Activated T-cell treated with anti-CD3 and anti-CD28 coated beads for 1 hour (primary cell): Measurements from ENCODE around the gene UNC13D.
A peak's percentile ranks its signal among the peaks of the same experiment; 100 is the strongest.
"Not testable (repeated sequence)": the region's sequence is repeated elsewhere in the genome, so short reads cannot be mapped to it uniquely, and the experiment has no call there.

ENCODE experiments used
- DNase-seq: peaks from one replicate; pipeline ENCODE4 v3.0.0-alpha.2; 2020; ENCODE audit warnings: low read depth

Gene UNC13D

GRCh38 chr17:75799402-75799801, 44.8 kb downstream of the UNC13D start:
- DNase-seq, result no peak

DNA sequence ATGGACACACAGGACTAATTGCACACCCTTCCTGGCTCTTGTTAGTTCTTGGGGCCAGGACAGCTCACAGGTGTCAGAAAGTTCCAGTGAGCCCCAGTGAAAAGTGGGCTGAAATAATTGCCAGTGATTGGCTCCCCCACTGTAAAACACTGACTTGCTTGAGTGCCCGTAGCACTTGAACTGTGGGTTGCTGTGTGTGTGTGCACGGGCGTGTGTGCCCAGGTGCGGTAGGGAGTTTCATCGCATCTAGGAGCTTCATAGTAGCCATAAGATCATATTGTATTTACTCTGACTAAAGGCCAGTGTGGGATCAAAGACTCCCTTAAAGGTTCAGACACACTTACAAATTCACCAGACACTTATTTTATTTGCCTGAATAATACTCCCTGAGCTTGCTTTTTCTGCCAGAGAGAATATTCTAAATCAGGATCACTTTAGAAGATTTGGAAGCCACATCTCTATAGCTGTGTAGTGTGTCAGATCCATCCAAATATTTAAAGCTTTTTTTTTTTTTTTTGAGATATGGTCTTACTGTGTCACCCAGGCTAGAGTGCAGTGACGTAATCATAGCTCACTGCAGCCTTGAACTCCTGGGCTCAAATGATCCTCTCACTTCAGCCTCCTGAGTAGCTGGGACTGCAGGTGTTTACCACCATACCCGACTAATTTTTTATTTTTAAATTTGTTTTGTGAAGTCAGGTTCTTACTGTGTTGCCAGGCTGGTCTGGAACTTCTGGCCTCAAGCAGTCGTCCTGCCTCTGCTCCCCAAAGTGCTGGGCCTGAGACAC, 48.2 kb downstream of the UNC13D start:
- no peak for DNase-seq

DNA sequence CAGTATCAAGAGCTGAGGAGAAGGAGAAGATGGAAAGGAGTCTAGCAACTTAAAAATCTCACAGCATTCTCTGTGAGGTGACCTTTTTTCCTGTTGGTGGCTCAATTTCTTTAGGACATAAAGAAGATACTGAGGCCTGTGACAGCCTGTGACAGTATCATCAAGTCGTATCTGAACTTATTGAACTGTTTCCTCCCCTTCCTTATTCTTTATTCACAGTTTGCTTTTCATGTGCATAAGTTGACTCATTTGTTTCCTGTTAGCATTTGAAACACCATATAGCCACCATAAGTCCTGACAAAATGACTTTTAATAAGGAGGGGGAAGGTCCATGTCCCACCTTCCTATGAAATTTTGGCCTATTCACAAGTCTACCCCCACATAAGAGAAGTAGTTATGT, 50.7 kb downstream of the UNC13D start:
- DNase-seq, result no peak

- no peak for DNase-seq
These were observed 53.0 kb downstream of the UNC13D start for GRCh38 chr17:75791254-75791653.

DNA sequence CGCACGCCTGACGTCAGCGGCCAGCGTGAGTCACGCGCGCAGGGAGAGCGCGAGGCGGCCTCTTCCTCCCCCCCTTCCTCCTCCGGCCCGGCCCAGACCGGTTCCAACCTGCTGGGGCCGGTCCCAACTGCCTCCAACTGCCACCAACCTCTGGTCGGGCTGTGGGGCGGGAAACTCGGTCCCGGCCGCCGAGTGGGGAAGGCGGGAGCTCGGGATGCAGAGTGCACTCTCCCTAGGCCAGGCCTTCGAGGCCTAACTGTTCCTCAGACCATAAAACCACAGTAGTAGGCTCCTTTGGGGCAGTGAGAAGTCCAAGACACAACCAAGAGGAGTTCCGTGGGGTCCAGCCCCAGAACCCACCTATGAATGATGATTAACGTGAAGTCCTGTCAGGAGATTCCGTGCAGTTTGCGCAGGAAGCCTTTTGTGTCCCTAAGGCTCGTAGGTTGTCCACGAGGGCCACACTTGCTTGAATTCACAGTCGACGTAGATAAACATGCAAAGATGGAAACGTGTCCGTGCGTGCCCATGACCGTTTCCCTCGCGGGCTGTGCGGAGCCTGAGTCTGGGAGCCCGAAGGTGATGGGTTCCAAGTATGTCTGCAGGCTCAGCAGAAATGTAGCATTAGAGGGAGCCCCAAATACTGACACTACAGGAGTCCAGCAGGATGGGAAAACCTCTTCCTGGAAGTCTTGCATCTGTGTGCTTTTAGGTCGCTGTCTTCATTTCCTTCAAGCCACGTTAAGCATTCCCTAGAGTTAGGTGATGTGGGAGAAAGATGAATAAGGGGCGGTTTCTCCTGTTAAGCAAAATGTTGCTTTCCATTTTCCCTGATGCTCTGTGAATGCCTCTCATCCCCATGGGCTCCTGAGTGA, 59.0 kb downstream of the UNC13D start:
- DNase-seq, result peak; percentile 79

DNA sequence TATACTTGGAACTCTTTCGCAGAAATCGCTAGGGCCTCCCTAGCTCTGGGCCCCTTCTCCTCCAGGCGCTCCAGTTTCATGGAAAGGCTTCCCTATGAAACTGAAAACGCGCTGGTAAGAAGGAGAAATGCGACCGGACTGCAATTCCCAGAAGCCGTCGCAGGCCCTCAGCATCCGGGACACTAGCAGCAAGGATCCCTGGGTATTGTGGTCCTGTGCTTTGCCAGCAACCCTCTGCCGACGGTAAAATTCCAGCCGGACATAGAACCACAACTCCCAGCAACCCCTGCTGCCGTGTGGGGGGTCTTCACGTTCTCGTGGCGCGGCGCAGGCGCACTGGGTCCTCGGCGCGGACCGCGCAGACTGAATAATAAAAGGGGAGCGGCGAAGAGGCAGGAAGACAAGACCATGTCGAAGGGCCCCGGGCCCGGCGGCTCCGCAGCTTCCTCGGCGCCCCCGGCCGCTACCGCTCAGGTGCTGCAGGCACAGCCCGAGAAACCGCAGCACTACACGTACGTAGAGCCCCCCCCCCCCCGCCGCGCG, 59.7 kb downstream of the UNC13D start, which contains the start of gene UNK:
Gene UNK, plus strand, starts transcription at position 334 of the 543 bp plus-strand sequence. Its CDS starts 75 bp downstream, at position 409.
- peak; percentile 91 for DNase-seq

DNA sequence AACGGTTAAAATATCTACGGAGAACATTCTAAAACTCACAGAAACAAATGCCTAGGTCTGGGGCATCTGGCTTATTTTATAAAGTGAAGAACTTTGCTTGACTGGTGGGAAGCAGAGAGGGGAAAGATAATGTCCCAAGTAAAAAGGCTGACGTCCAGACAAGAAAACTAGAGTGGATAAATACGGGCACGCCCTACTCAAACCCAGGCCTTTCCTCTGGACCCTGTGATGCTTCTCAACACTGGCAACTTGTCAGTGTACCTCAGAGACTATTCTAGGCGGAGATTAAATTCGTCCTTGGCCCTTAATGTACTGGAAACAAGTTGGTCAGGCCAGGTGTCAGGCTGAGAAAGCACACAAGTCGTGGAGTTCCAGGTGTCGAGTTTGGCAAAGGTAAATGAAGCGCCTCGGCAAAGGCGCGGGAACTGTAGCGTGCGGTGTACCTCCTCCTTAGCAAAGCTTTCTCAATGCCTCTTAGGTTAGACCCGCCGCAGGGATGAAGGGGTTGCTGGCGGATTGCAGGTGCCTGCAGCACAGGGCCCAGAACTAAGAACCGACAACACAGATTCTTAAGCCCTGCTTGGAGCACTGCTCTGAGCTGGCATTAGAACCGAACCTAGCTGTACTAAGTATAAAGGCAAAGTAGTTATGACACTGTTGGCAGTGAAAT, 60.3 kb downstream of the UNC13D start:
- DNase-seq, result no peak

GRCh38 chr17:75783069-75783783, 61.0 kb downstream of the UNC13D start:
- DNase-seq, result no peak

GRCh38 chr17:75779987-75780889, 64.0 kb downstream of the UNC13D start:
- no peak for DNase-seq

DNA sequence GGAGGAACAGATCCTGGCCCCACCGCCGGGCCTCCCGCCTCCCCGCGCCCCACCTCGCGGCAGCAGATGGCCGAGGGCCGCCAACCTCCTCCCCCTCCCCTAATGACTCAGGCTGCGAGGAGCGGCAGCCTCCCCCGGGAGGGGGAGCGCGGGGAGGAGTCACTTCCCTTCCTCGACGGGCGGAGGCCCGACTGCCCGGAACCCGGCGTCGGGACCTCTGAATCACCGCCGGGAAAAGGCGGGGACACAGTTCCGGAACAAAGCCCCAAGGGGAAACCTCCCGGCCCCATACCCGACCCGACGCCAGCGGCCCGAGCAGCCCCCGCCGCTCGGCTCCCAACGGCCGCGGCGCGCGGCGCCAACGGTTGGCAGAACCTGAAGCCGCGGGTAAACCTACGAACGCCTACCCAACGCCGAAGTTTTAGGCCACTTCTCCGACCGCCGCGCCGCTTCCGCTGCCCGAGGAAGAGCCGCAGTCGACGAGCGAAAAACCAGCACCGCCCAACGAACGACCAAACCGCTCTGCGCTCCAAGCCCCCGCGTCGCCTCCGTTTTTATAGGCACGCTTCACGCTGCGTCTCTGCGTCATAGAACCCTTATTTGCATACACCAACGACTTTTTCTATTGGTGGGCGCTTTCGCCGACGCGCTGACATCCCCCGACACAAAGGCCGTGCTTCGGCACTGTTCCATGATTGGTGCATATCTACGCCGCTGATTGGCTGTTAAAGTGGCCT, 64.8 kb downstream of the UNC13D start:
- peak; percentile 91 for DNase-seq

DNA sequence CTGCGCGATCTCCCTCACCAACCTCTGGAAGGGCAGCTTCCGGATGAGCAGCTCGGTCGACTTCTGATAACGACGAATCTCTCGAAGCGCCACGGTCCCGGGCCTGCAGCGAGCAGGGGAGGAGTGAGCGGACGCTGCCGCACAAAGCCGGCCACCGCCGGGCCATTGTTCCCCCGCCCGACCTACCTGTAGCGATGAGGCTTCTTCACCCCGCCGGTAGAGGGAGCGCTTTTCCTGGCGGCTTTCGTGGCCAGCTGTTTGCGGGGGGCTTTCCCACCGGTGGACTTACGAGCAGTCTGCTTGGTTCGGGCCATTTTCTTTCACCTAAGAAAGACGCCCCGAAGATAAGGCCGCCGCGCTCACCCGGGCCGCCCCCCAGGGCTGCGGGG, 65.3 kb downstream of the UNC13D start:
- DNase-seq, result no peak

GRCh38 chr17:75778066-75778860, 65.9 kb downstream of the UNC13D start:
- not testable (repeated sequence) for DNase-seq

- no peak for DNase-seq
These were observed 66.8 kb downstream of the UNC13D start for GRCh38 chr17:75777296-75777922.
